HEK293 (cell line): ENCODE measurements around the gene PLAAT2.

Experiments used
- AEBP2 ChIP-seq: fragments of 450-650 bp; formaldehyde crosslinking; IDR thresholded peaks from 2 replicates; pipeline ENCODE4 v1.5.1; 2016; ENCODE audit warnings: missing biosample characterization, missing genetic modification characterization, borderline replicate concordance
- BCL11B ChIP-seq: fragments of 450-650 bp; formaldehyde crosslinking; IDR thresholded peaks from 2 replicates; pipeline ENCODE4 v1.5.1; 2016; ENCODE audit warnings: low read depth, missing biosample characterization, missing genetic modification characterization
- FEZF1 ChIP-seq: fragments of 450-650 bp; formaldehyde crosslinking; IDR thresholded peaks from 2 replicates; pipeline ENCODE4 v1.5.1; 2016; ENCODE audit warnings: missing biosample characterization, missing genetic modification characterization
- GLIS1 ChIP-seq: fragments of 450-650 bp; formaldehyde crosslinking; IDR thresholded peaks from 2 replicates; pipeline ENCODE4 v1.5.1; 2016; ENCODE audit warnings: missing biosample characterization, missing genetic modification characterization
- KLF10 ChIP-seq: fragments of 450-650 bp; IDR thresholded peaks from 2 replicates; pipeline ENCODE4 v1.5.1; 2018; ENCODE audit warnings: missing biosample characterization, mild to moderate bottlenecking, missing genetic modification characterization
- OVOL3 ChIP-seq: fragments of 450-650 bp; formaldehyde crosslinking; IDR thresholded peaks from 2 replicates; pipeline ENCODE4 v1.5.1; 2016; ENCODE audit warnings: missing biosample characterization, missing genetic modification characterization
- PATZ1 ChIP-seq: fragments of 450-650 bp; formaldehyde crosslinking; IDR thresholded peaks from 2 replicates; pipeline ENCODE4 v1.5.1; 2016; ENCODE audit warnings: missing biosample characterization, missing genetic modification characterization
- PRDM6 ChIP-seq: fragments of 450-650 bp; formaldehyde crosslinking; IDR thresholded peaks from 2 replicates; pipeline ENCODE4 v1.5.1; 2017; ENCODE audit warnings: missing biosample characterization, missing genetic modification characterization
- SCRT1 ChIP-seq: fragments of 450-650 bp; formaldehyde crosslinking; IDR thresholded peaks from 2 replicates; pipeline ENCODE4 v1.5.1; 2016; ENCODE audit warnings: missing biosample characterization, missing genetic modification characterization, borderline replicate concordance
- ZBTB1 ChIP-seq: fragments of 450-650 bp; formaldehyde crosslinking; IDR thresholded peaks from 2 replicates; pipeline ENCODE4 v1.5.1; 2016; ENCODE audit warnings: missing biosample characterization, missing genetic modification characterization
- ZBTB11 ChIP-seq: fragments of 450-650 bp; formaldehyde crosslinking; conservative IDR thresholded peaks from 2 replicates; pipeline ENCODE4 v1.5.1; 2016; ENCODE audit warnings: low read depth, missing biosample characterization, missing genetic modification characterization
- ZFP37 ChIP-seq: fragments of 450-650 bp; formaldehyde crosslinking; IDR thresholded peaks from 2 replicates; pipeline ENCODE4 v1.5.1; 2016; ENCODE audit warnings: missing biosample characterization, missing genetic modification characterization
- ZIC2 ChIP-seq: fragments of 450-650 bp; formaldehyde crosslinking; IDR thresholded peaks from 2 replicates; pipeline ENCODE4 v1.5.1; 2016; ENCODE audit warnings: missing biosample characterization, missing genetic modification characterization
- ZNF184 ChIP-seq: fragments of 450-650 bp; IDR thresholded peaks from 2 replicates; pipeline ENCODE4 v1.5.1; 2018; ENCODE audit warnings: missing biosample characterization, mild to moderate bottlenecking, missing genetic modification characterization
- ZNF202 ChIP-seq: fragments of 450-650 bp; formaldehyde crosslinking; IDR thresholded peaks from 2 replicates; pipeline ENCODE4 v1.5.1; 2016; ENCODE audit warnings: missing biosample characterization, missing genetic modification characterization, borderline replicate concordance
- ZNF248 ChIP-seq: fragments of 450-650 bp; formaldehyde crosslinking; IDR thresholded peaks from 2 replicates; pipeline ENCODE4 v1.5.1; 2017; ENCODE audit warnings: missing biosample characterization, missing genetic modification characterization
- ZNF266 ChIP-seq: fragments of 450-650 bp; formaldehyde crosslinking; IDR thresholded peaks from 2 replicates; pipeline ENCODE4 v1.5.1; 2016; ENCODE audit warnings: missing biosample characterization, missing genetic modification characterization, low read depth
- ZNF335 ChIP-seq: fragments of 450-650 bp; formaldehyde crosslinking; conservative IDR thresholded peaks from 2 replicates; pipeline ENCODE4 v1.5.1; 2016; ENCODE audit warnings: missing biosample characterization, missing genetic modification characterization
- ZNF366 ChIP-seq: fragments of 450-650 bp; formaldehyde crosslinking; conservative IDR thresholded peaks from 2 replicates; pipeline ENCODE4 v1.5.1; 2016; ENCODE audit warnings: missing biosample characterization, missing genetic modification characterization
- ZNF37A ChIP-seq: fragments of 450-650 bp; IDR thresholded peaks from 2 replicates; pipeline ENCODE4 v1.5.1; 2018; ENCODE audit warnings: missing biosample characterization, missing genetic modification characterization
- ZNF501 ChIP-seq: fragments of 450-650 bp; formaldehyde crosslinking; IDR thresholded peaks from 2 replicates; pipeline ENCODE4 v1.5.1; 2016; ENCODE audit warnings: missing biosample characterization, missing genetic modification characterization
- ZNF530 ChIP-seq: fragments of 450-650 bp; formaldehyde crosslinking; IDR thresholded peaks from 2 replicates; pipeline ENCODE4 v1.5.1; 2016; ENCODE audit warnings: low read depth, missing biosample characterization, missing genetic modification characterization
- ZNF549 ChIP-seq: fragments of 450-650 bp; IDR thresholded peaks from 2 replicates; pipeline ENCODE4 v1.5.1; 2018; ENCODE audit warnings: missing biosample characterization, missing genetic modification characterization, mild to moderate bottlenecking, inconsistent platforms, moderate library complexity
- ZNF558 ChIP-seq: fragments of 450-650 bp; formaldehyde crosslinking; IDR thresholded peaks from 2 replicates; pipeline ENCODE4 v1.5.1; 2016; ENCODE audit warnings: missing biosample characterization, missing genetic modification characterization
- ZNF571 ChIP-seq: fragments of 450-650 bp; formaldehyde crosslinking; IDR thresholded peaks from 2 replicates; pipeline ENCODE4 v1.5.0; 2017; ENCODE audit warnings: missing biosample characterization, missing genetic modification characterization
- ZNF600 ChIP-seq: fragments of 450-650 bp; formaldehyde crosslinking; IDR thresholded peaks from 2 replicates; pipeline ENCODE4 v1.5.1; 2016; ENCODE audit warnings: missing biosample characterization, missing genetic modification characterization
- ZNF621 ChIP-seq: fragments of 450-650 bp; formaldehyde crosslinking; IDR thresholded peaks from 2 replicates; pipeline ENCODE4 v1.5.1; 2017; ENCODE audit warnings: missing biosample characterization, missing genetic modification characterization
- ZNF623 ChIP-seq: fragments of 450-650 bp; formaldehyde crosslinking; IDR thresholded peaks from 2 replicates; pipeline ENCODE4 v1.5.1; 2016; ENCODE audit warnings: missing biosample characterization, missing genetic modification characterization
- ZNF629 ChIP-seq: fragments of 450-650 bp; formaldehyde crosslinking; IDR thresholded peaks from 2 replicates; pipeline ENCODE4 v1.5.1; 2017; ENCODE audit warnings: missing biosample characterization, missing genetic modification characterization
- ZNF645 ChIP-seq: fragments of 450-650 bp; formaldehyde crosslinking; IDR thresholded peaks from 2 replicates; pipeline ENCODE4; 2016; ENCODE audit warnings: missing biosample characterization, missing genetic modification characterization
- ZNF747 ChIP-seq: fragments of 450-650 bp; formaldehyde crosslinking; IDR thresholded peaks from 2 replicates; pipeline ENCODE4 v1.5.1; 2016; ENCODE audit warnings: missing biosample characterization, missing genetic modification characterization
- ZXDB ChIP-seq: fragments of 450-650 bp; formaldehyde crosslinking; IDR thresholded peaks from 2 replicates; pipeline ENCODE4 v1.5.1; 2016; ENCODE audit warnings: missing biosample characterization, missing genetic modification characterization

Gene PLAAT2

GRCh38 chr11:63610604-63611394, 47.6 kb upstream of the PLAAT2 start (continued):
- 0 out of 2 replicates have a peak, but pooled peaks have one; percentile 22 for TF ChIP-seq PRDM6
- no peak for TF ChIP-seq ZNF623 (tag by site-specific recombination)
- TF ChIP-seq ZNF184 (tag by site-specific recombination) = no peak
- peak; percentile 57; the same call in 1 of the 2 replicates for TF ChIP-seq ZNF335 (tag by site-specific recombination)
- TF ChIP-seq ZBTB1 (tag by site-specific recombination) = no peak
- no peak for TF ChIP-seq ZNF530 (tag by site-specific recombination)
- TF ChIP-seq ZNF202 (tag by site-specific recombination) = no peak
- TF ChIP-seq ZNF501 (tag by site-specific recombination) = no peak
- TF ChIP-seq ZNF366 (tag by site-specific recombination) = no peak
- peak; percentile 45; the same call in 1 of the 2 replicates for TF ChIP-seq PATZ1 (tag by site-specific recombination)
- TF ChIP-seq ZNF266 (tag by site-specific recombination) = no peak
- no peak for TF ChIP-seq BCL11B (tag by site-specific recombination)
- TF ChIP-seq SCRT1 = no peak
- no peak for TF ChIP-seq ZXDB (tag by site-specific recombination)
- no peak for TF ChIP-seq OVOL3 (tag by site-specific recombination)
- TF ChIP-seq ZNF248 (tag by site-specific recombination) = no peak
- TF ChIP-seq ZNF600 (tag by site-specific recombination) = no peak
- peak; percentile 87 for TF ChIP-seq KLF10 (tag by site-specific recombination)
- TF ChIP-seq ZIC2 (tag by site-specific recombination) = peak; percentile 86
- no peak for TF ChIP-seq ZFP37 (tag by site-specific recombination)
- no peak for TF ChIP-seq ZNF629 (tag by site-specific recombination)
- no peak for TF ChIP-seq ZNF645
- TF ChIP-seq ZNF621 (tag by site-specific recombination) = no peak
- TF ChIP-seq ZNF37A = no peak
- TF ChIP-seq ZNF747 = no peak
- no peak for TF ChIP-seq ZNF571
- TF ChIP-seq GLIS1 = peak; percentile 96
- 0 out of 2 replicates have a peak, but pooled peaks have one; percentile 34 for TF ChIP-seq FEZF1 (tag by site-specific recombination)
- no peak for TF ChIP-seq AEBP2 (tag by site-specific recombination)
- TF ChIP-seq ZNF558 (tag by site-specific recombination) = no peak
- no peak for TF ChIP-seq ZNF549
- TF ChIP-seq ZBTB11 (tag by site-specific recombination) = no peak
